Parathyroid adenoma (tissue), 2 donors: ENCODE data around the gene MILR1.
"Not testable (repeated sequence)": the region's sequence is repeated elsewhere in the genome, so short reads cannot be mapped to it uniquely, and the experiment has no call there.

Source experiments
- H2AFZ ChIP-seq: fragments of 300-600 bp; sonication (generic); one replicate; pipeline ENCODE4 v1.7.0; 2017; ENCODE audit warnings: antibody characterized with exemption, mild to moderate bottlenecking
- H3K27ac ChIP-seq: fragments of 300-600 bp; sonication (generic); one replicate; pipeline ENCODE4 v1.7.0; 2017
- H3K27me3 ChIP-seq: fragments of 300-600 bp; sonication (generic); one replicate; pipeline ENCODE4 v1.7.0; 2017; ENCODE audit warnings: low read length; ENCODE audit not compliant: control insufficient read depth, insufficient read depth
- H3K36me3 ChIP-seq: fragments of 300-600 bp; sonication (generic); one replicate; pipeline ENCODE4 v1.7.0; 2017; ENCODE audit warnings: low read length; ENCODE audit not compliant: control insufficient read depth, insufficient read depth
- H3K4me1 ChIP-seq: fragments of 300-600 bp; sonication (generic); one replicate; pipeline ENCODE4 v1.7.0; 2017; ENCODE audit warnings: control low read depth
- H3K4me2 ChIP-seq: fragments of 300-600 bp; sonication (generic); one replicate; pipeline ENCODE4 v1.7.0; 2017; ENCODE audit warnings: low read length
- H3K4me3 ChIP-seq: fragments of 300-600 bp; sonication (generic); one replicate; pipeline ENCODE4 v1.7.0; 2017; ENCODE audit warnings: low read depth, low read length
- H3K79me2 ChIP-seq: fragments of 300-600 bp; sonication (generic); one replicate; pipeline ENCODE4 v1.7.0; 2017; ENCODE audit warnings: control low read depth
- H3K9ac ChIP-seq: fragments of 300-600 bp; sonication (generic); one replicate; pipeline ENCODE4 v1.7.0; 2017; ENCODE audit warnings: mild to moderate bottlenecking
- H3K9me3 ChIP-seq: fragments of 300-600 bp; sonication (generic); one replicate; pipeline ENCODE4 v1.7.0; 2017; ENCODE audit warnings: low read length; ENCODE audit not compliant: control insufficient read depth
- CTCF ChIP-seq: fragments of 300-600 bp; sonication (generic); IDR thresholded peaks from one replicate; pipeline ENCODE4 v1.7.0; 2017; ENCODE audit warnings: antibody characterized with exemption, mild to moderate bottlenecking
- donor health status: primary hyperparathyroidism.

Gene MILR1

GRCh38 chr17:64461788-64462187 lies 12.9 kb downstream of the MILR1 start:
- Histone ChIP-seq H3K9ac (no peak overlapping the region), H3K27me3 (no peaks in the 10 kb centered on the region), H3K9me3 (no peaks in the 10 kb centered on the region), H3K4me3 (no peak overlapping the region), H3K4me2 (no peak overlapping the region), H3K27ac (no peak overlapping the region), H3K79me2 (no peaks in the 10 kb centered on the region), H3K4me1 (no peaks in the 10 kb centered on the region), H2AFZ (no peak overlapping the region), H3K36me3 (no peaks in the 10 kb centered on the region)
- TF ChIP-seq CTCF: no peak

GRCh38 chr17:64466019-64466735 lies 17.3 kb downstream of the MILR1 start:
- H3K27me3 ChIP-seq: no peaks in the 10 kb centered on the region
- no peaks in the 10 kb centered on the region for H3K36me3 ChIP-seq
- no peak overlapping the region for H3K4me3 ChIP-seq
- H3K27ac ChIP-seq: no peak overlapping the region
- TF ChIP-seq CTCF: no peak
- no peaks in the 10 kb centered on the region for H3K4me1 ChIP-seq
- no peak overlapping the region for H3K9ac ChIP-seq
- no peak overlapping the region for H2AFZ ChIP-seq
- no peaks in the 10 kb centered on the region for H3K79me2 ChIP-seq
- no peak overlapping the region for H3K4me2 ChIP-seq
- H3K9me3 ChIP-seq: no peaks in the 10 kb centered on the region

GRCh38 chr17:64466834-64467233 lies 17.9 kb downstream of the MILR1 start:
- H2AFZ ChIP-seq, H3K27me3 ChIP-seq, H3K27ac ChIP-seq, H3K4me3 ChIP-seq, H3K4me2 ChIP-seq, H3K36me3 ChIP-seq, H3K9ac ChIP-seq, H3K4me1 ChIP-seq, H3K79me2 ChIP-seq, H3K9me3 ChIP-seq: not testable (repeated sequence)

GRCh38 chr17:64470625-64471024 lies 21.7 kb downstream of the MILR1 start:
- TF ChIP-seq CTCF: no peak
- H3K27me3 ChIP-seq: no peaks in the 10 kb centered on the region
- no peaks in the 10 kb centered on the region for H3K9me3 ChIP-seq
- H3K36me3 ChIP-seq: no peaks in the 10 kb centered on the region
- no peak overlapping the region for H3K9ac ChIP-seq
- H3K4me3 ChIP-seq: no peak overlapping the region
- H3K27ac ChIP-seq: no peak overlapping the region
- no peaks in the 10 kb centered on the region for H3K79me2 ChIP-seq
- H2AFZ ChIP-seq: no peak overlapping the region
- no peak overlapping the region for H3K4me2 ChIP-seq
- H3K4me1 ChIP-seq: no peaks in the 10 kb centered on the region

GRCh38 chr17:64471440-64471839 lies 22.5 kb downstream of the MILR1 start:
- no peak for TF ChIP-seq CTCF
- no peak overlapping the region for H3K27ac ChIP-seq
- H3K36me3 ChIP-seq: no peaks in the 10 kb centered on the region
- no peak overlapping the region for H2AFZ ChIP-seq
- H3K4me3 ChIP-seq: no peak overlapping the region
- H3K9me3 ChIP-seq: no peaks in the 10 kb centered on the region
- H3K79me2 ChIP-seq: no peaks in the 10 kb centered on the region
- H3K9ac ChIP-seq: no peak overlapping the region
- H3K4me1 ChIP-seq: no peaks in the 10 kb centered on the region
- no peaks in the 10 kb centered on the region for H3K27me3 ChIP-seq
- no peak overlapping the region for H3K4me2 ChIP-seq
